Measurements from ENCODE around the gene CALCR. TPM values are rescaled to one million over a fixed set of nuclear protein-coding genes. Genes with fewer than 3 reads are reported as not detected.

Gene CALCR
- 1 to 10 TPM in 1 of 4 donors, under 1 TPM in 1, not detected in 2; 0.34 to 1.1 TPM for total RNA-seq

- no peak for TF ChIP-seq CTCF (IDR thresholded peaks at IDR 0.05; ENCODE audit: low read depth)
Observed at GRCh38 chr7:93574646-93575554, at the start of gene CALCR. Gene CALCR (minus strand): TSS chr7:93574724. CDS start chr7:93486981, 87,743 bp downstream.

GRCh38 chr7:93623816-93624215 is 49.3 kb upstream of the CALCR start:
- TF ChIP-seq CTCF (IDR thresholded peaks at IDR 0.05; ENCODE audit: low read depth), result no peak

GRCh38 chr7:93622036-93623033 is 47.8 kb upstream of the CALCR start:
- no peak for TF ChIP-seq CTCF (IDR thresholded peaks at IDR 0.05; ENCODE audit: low read depth)

- TF ChIP-seq CTCF (IDR thresholded peaks at IDR 0.05; ENCODE audit: low read depth), result no peak
Observed at GRCh38 chr7:93620864-93621263, 46.3 kb upstream of the CALCR start.

- TF ChIP-seq CTCF (IDR thresholded peaks at IDR 0.05; ENCODE audit: low read depth), result no peak
Observed at GRCh38 chr7:93620057-93620456, 45.5 kb upstream of the CALCR start.

GRCh38 chr7:93601363-93601762 is 26.8 kb upstream of the CALCR start:
- no peak for TF ChIP-seq CTCF (IDR thresholded peaks at IDR 0.05; ENCODE audit: low read depth)

- no peak for TF ChIP-seq CTCF (IDR thresholded peaks at IDR 0.05; ENCODE audit: low read depth)
Observed at GRCh38 chr7:93594250-93594649, 19.7 kb upstream of the CALCR start.

Measured in subcutaneous adipose tissue (tissue), 4 donors.